GM23338 (cell line): Measurements from ENCODE around the gene PITX1. TPM values are rescaled to one million over a fixed set of nuclear protein-coding genes. Genes with fewer than 3 reads are reported as not detected.

ENCODE experiments used
- ATAC-seq: fragments of 200-7000 bp; cut with Tn5 transposase; 3 replicates; pipeline ENCODE4 v1.9.1; 2020
- DNase-seq: peaks from one replicate; pipeline ENCODE4 v3.0.0-alpha.2; 2015; ENCODE audit warnings: low spot score
- H2AFZ ChIP-seq: fragments of 200-600 bp; sonication (generic); 2 replicates; pipeline ENCODE4 v1.8.0; 2016; ENCODE audit warnings: antibody characterized with exemption, mild to moderate bottlenecking, moderate library complexity
- H3F3A ChIP-seq: fragments of 200-600 bp; sonication (generic); replicated peaks from 2 replicates; pipeline ENCODE4 v1.8.0; 2017; ENCODE audit warnings: antibody characterized with exemption, mixed run types, low read depth
- H3K27ac ChIP-seq: fragments of 200-600 bp; sonication (generic); 2 replicates; pipeline ENCODE4 v1.6.1; 2016; ENCODE audit warnings: low read depth
- H3K27me3 ChIP-seq: fragments of 200-600 bp; sonication (generic); 2 replicates; pipeline ENCODE4 v1.8.0; 2016; ENCODE audit warnings: mild to moderate bottlenecking, mixed run types, moderate library complexity; ENCODE audit not compliant: insufficient read depth
- H3K36me3 ChIP-seq: fragments of 200-600 bp; sonication (generic); 2 replicates; pipeline ENCODE4 v1.8.0; 2016; ENCODE audit warnings: mild to moderate bottlenecking; ENCODE audit not compliant: insufficient read depth
- H3K4me1 ChIP-seq: fragments of 200-600 bp; sonication (generic); 2 replicates; pipeline ENCODE4 v1.8.0; 2016; ENCODE audit warnings: mild to moderate bottlenecking, moderate library complexity; ENCODE audit not compliant: insufficient read depth
- H3K4me2 ChIP-seq: fragments of 200-600 bp; sonication (generic); 2 replicates; pipeline ENCODE4 v1.7.1; 2017; ENCODE audit warnings: mixed run types
- H3K4me3 ChIP-seq: fragments of 200-600 bp; sonication (generic); 2 replicates; pipeline ENCODE4 v1.6.1; 2016; ENCODE audit warnings: mixed run types
- H3K79me2 ChIP-seq: fragments of 200-600 bp; sonication (generic); replicated peaks from 2 replicates; pipeline ENCODE4 v1.8.0; 2017; ENCODE audit warnings: mild to moderate bottlenecking; ENCODE audit not compliant: insufficient read depth
- H3K9me2 ChIP-seq: fragments of 200-600 bp; sonication (generic); 2 replicates; pipeline ENCODE4 v1.8.0; 2017; ENCODE audit not compliant: insufficient read depth
- H4K20me1 ChIP-seq: fragments of 200-600 bp; sonication (generic); replicated peaks from 2 replicates; pipeline ENCODE4 v1.8.0; 2017; ENCODE audit warnings: mild to moderate bottlenecking; ENCODE audit not compliant: insufficient read depth
- H3K27ac Mint-ChIP-seq: 2 replicates; pipeline ENCODE4 v1.8.0; 2020; ENCODE audit warnings: inconsistent platforms, mild to moderate bottlenecking, moderate library complexity, mixed read lengths
- H3K27me3 Mint-ChIP-seq: 3 replicates; pipeline ENCODE4 v1.8.0; 2022; ENCODE audit warnings: low read depth, mild to moderate bottlenecking, moderate library complexity, mixed read lengths, inconsistent platforms; ENCODE audit not compliant: insufficient read depth, poor library complexity
- H3K36me3 Mint-ChIP-seq: 3 replicates; pipeline ENCODE4 v1.8.0; 2021; ENCODE audit warnings: low read depth, mild to moderate bottlenecking, inconsistent platforms, moderate library complexity, mixed read lengths
- H3K4me1 Mint-ChIP-seq: 3 replicates; pipeline ENCODE4 v1.8.0; 2020; ENCODE audit warnings: mild to moderate bottlenecking, inconsistent platforms, mixed read lengths
- H3K4me3 Mint-ChIP-seq: 3 replicates; pipeline ENCODE4 v1.8.0; 2021; ENCODE audit warnings: moderate library complexity, mild to moderate bottlenecking, inconsistent platforms, mixed read lengths
- H3K9me3 Mint-ChIP-seq: 3 replicates; pipeline ENCODE4 v1.8.0; 2020; ENCODE audit warnings: moderate library complexity, mild to moderate bottlenecking, inconsistent platforms, mixed read lengths
- CREB1 ChIP-seq: fragments of 250-450 bp; sonication (Bioruptor Pico); IDR thresholded peaks from 2 replicates; pipeline ENCODE4 v1.5.0; 2020; ENCODE audit warnings: low read depth, mild to moderate bottlenecking, moderate library complexity
- CTCF ChIP-seq, 2 experiments: fragments of 200-600 bp in 1 of 2; sonication (generic) in 1 of 2; conservative IDR thresholded peaks; 2 replicates each; pipeline versions ENCODE4 v1.5.1 to v1.6.1; 2016 to 2017; ENCODE audit warnings: antibody characterized with exemption in 2 of 2, low read depth in 2 of 2, mild to moderate bottlenecking in 2 of 2, moderate library complexity in 1 of 2
- ETS1 ChIP-seq: IDR thresholded peaks from 2 replicates; pipeline ENCODE4 v1.6.1; 2016; ENCODE audit warnings: antibody characterized with exemption
- EZH2 ChIP-seq: fragments of 200-600 bp; sonication (generic); IDR thresholded peaks from one replicate; pipeline ENCODE4 v1.8.0; 2017; ENCODE audit warnings: antibody characterized with exemption, mild to moderate bottlenecking, low read depth; ENCODE audit not compliant: unreplicated experiment
- EZH2phosphoT487 ChIP-seq: fragments of 200-600 bp; sonication (generic); IDR thresholded peaks from one replicate; pipeline ENCODE4 v1.8.1; 2018; ENCODE audit warnings: antibody characterized with exemption; ENCODE audit not compliant: unreplicated experiment
- NANOG ChIP-seq: IDR thresholded peaks from 2 replicates; pipeline ENCODE4 v1.6.1; 2016; ENCODE audit warnings: antibody characterized with exemption, borderline replicate concordance
- REST ChIP-seq: IDR thresholded peaks from one replicate; pipeline ENCODE4 v1.6.1; 2018; ENCODE audit warnings: antibody characterized with exemption; ENCODE audit not compliant: unreplicated experiment
- ZNF114 ChIP-seq: fragments of 250-450 bp; sonication (Bioruptor Pico); IDR thresholded peaks from 2 replicates; pipeline ENCODE4 v1.5.0; 2020; ENCODE audit warnings: mild to moderate bottlenecking, moderate library complexity
- ZNF331 ChIP-seq: fragments of 250-450 bp; sonication (Bioruptor Pico); IDR thresholded peaks from 2 replicates; pipeline ENCODE4 v1.5.0; 2020; ENCODE audit warnings: low read depth, mild to moderate bottlenecking, moderate library complexity
- ZNF462 ChIP-seq: fragments of 250-450 bp; sonication (Bioruptor Pico); IDR thresholded peaks from 2 replicates; pipeline ENCODE4 v1.5.0; 2020; ENCODE audit warnings: mild to moderate bottlenecking, moderate library complexity
- polyA plus RNA-seq: library from polyadenylated mRNA; unstranded; fragments of >200 nt; fragmentation: Nextera tagmentation; extraction: Ambion mirVana; gene quantifications from 2 replicates; pipeline ENCODE4 v1.2.1, GENCODE V29; 2016
- total RNA-seq: library from RNA; depleted of rRNA; stranded (reverse); fragments of >200 nt; shearing (Covaris generic); gene quantifications from 2 replicates; pipeline ENCODE4 v1.2.3, GENCODE V29; 2014

Gene PITX1
- total and polyA plus RNA-seq, 2 experiments from 2014 or later, result not detected

- no peak for TF ChIP-seq ZNF462 (CRISPR knock-in tag)
Measured at GRCh38 chr5:135012951-135013391, 21.1 kb downstream of the PITX1 start (continued).

- no peak for ATAC-seq
- TF ChIP-seq NANOG (no peak), CTCF (conservative IDR thresholded peaks at IDR 0.05; ENCODE audit: low read depth in 2 of 2) (no peak), ETS1 (no peak), EZH2phosphoT487 (no peak), REST (no peak), ZNF331 (CRISPR knock-in tag) (no peak), ZNF114 (CRISPR knock-in tag) (no peak), EZH2 (no peak), CREB1 (CRISPR knock-in tag) (no peak)
- no peaks in the 10 kb centered on the region for H4K20me1 ChIP-seq
- H3K4me1 Mint-ChIP-seq, result peaks cover 3% of the 10 kb centered on the region
- no peaks in the 10 kb centered on the region for H3K9me2 ChIP-seq
- H3K27me3 Mint-ChIP-seq, result peaks cover 4% of the 10 kb centered on the region
- H3K79me2 ChIP-seq, result no peaks in the 10 kb centered on the region
- H3K27ac Mint-ChIP-seq, result no peak overlapping the region
- no peaks in the 10 kb centered on the region for H3F3A ChIP-seq
- H3K36me3 ChIP-seq, result no peaks in the 10 kb centered on the region
- H3K4me2 ChIP-seq, result no peak overlapping the region
- no peaks in the 10 kb centered on the region for H3K36me3 Mint-ChIP-seq
- H3K9me3 Mint-ChIP-seq, result no peaks in the 10 kb centered on the region
- H3K4me3 Mint-ChIP-seq, result no peak overlapping the region
- no peak overlapping the region for H2AFZ ChIP-seq
- no peak overlapping the region for H3K4me3 ChIP-seq
- H3K27ac ChIP-seq, result no peak overlapping the region
- H3K27me3 ChIP-seq, result no peaks in the 10 kb centered on the region
- no peak for DNase-seq
- H3K4me1 ChIP-seq, result no peaks in the 10 kb centered on the region
Measured at GRCh38 chr5:135012033-135012588, 21.9 kb downstream of the PITX1 start.
